Measurements from ENCODE around the gene TRIM40. TPM values are rescaled to one million over a fixed set of nuclear protein-coding genes. Genes with fewer than 3 reads are reported as not detected.

The TRIM40 gene
- total RNA-seq, 1 donor from 2014 or later: not detected

Other genes with a start within 250 kb of the TRIM40 start
- 100 TPM for gene HLA-A, start 193.6 kb upstream of the TRIM40 start, total RNA-seq
- 33.1 TPM for gene POLR1H, start 74.9 kb upstream of the TRIM40 start, total RNA-seq
- gene PPP1R11, start 68.9 kb upstream of the TRIM40 start, total RNA-seq: 46.3 TPM
- gene RNF39, start 60.4 kb upstream of the TRIM40 start, total RNA-seq: 2.6 TPM
- gene TRIM31, start 23.1 kb upstream of the TRIM40 start, total RNA-seq: 0.20 TPM
- not detected for gene TRIM10, start 25.1 kb downstream of the TRIM40 start, total RNA-seq
- not detected for gene TRIM15, start 27.4 kb downstream of the TRIM40 start, total RNA-seq
- gene TRIM26, start 77.3 kb downstream of the TRIM40 start, total RNA-seq: 48.3 TPM
- gene TRIM39, start 190.8 kb downstream of the TRIM40 start, total RNA-seq: 9.6 TPM
- gene RPP21, start 209.0 kb downstream of the TRIM40 start, total RNA-seq: 46.0 TPM